SW480 (cell line): ENCODE results near the gene SLC6A1.

Source experiments
- DNase-seq: peaks from one replicate; pipeline ENCODE4 v3.0.0-alpha.2; 2016; ENCODE audit warnings: low spot score

Gene SLC6A1

DNA sequence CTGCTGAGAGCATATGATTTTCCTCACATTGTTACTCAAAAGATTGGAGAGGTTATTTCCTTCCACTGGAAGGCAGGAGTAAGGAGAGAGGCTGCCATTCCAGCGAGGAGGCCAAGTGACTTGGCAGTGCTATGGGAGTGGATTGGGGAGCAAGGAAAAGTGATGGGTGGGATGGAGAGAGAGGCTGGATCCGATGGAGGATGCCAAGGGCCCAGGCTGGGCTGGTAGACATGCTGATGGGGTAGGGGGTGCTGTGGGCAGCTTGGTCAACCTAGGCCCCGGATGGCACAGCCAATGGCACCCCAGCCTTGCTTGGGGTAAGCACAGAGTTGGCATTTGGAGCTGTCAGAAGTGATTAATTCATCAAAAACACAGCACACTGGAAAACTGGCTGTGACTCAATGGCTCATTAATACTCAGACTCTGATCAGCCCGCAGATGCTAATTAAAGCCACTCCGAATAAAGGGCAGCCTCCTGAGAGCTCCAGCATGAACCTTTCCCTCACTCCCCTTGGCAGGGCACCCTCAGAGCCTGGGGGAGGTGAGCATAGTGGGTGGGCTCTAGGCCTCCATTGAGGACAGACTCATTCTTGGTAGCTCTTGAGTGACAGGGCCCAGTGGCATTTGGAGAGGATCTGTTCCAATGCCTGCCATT is 22.1 kb upstream of the SLC6A1 start:
- no peak for DNase-seq

DNA sequence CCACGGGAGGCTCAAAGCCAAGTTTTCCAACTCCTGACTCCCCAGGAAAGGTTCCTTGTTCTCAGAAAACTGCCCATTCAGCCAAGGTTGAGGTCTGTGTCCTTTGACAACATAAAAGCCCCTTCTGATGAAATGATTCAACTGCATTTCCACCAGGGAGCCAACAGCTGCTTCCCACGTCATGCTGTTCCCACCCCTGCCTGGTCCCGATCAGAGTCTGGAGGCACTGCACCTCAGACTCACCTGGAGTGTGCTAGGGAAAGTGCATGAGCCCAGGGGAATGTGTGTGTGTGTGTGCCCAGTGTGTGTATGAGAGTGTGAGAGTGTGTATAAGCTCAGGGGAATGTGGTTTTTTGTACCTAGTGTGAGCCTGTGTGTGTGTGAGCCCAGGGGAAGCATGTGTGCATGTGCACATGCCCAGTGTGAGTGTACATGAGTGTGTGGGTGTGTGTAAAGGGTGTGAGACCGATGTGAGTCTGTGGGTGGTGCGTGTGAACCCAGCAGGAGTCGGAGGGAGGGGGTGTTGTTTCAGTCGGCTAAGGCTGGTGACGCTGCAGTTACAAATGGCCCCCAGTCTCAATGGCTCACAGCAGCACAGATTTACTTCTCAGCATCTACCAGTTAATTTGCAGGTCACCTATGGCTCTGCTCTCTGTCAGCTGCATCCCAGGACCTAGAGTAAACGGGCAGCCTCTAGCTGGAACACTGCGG is 20.3 kb upstream of the SLC6A1 start:
- no peak for DNase-seq

DNA sequence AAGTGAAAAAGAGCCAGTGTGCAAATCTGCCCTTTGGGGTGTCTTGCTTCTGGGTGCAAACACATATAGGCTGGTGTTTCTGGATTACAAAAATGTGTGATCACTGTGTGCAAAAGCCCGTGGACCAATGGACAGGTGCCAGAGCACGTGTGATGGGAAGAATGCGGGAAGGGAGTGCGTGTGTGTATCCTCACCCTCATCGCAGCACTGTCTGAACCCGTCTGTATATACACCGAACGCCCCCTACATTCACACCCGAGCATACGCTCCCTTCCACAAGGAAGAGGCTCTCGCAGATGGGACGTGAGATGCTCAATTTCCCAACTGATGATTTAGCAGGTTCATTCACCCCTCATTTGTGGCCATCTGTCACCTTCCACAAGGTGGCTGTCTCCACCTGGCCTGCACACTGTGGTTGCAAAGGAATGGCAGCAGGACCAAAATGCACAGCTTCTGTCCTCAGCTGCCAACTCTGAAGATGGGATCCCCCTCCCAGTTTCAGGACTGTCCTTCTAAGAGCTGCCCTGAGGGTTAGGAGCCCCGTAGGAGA is 19.4 kb upstream of the SLC6A1 start:
- DNase-seq: no peak

DNA sequence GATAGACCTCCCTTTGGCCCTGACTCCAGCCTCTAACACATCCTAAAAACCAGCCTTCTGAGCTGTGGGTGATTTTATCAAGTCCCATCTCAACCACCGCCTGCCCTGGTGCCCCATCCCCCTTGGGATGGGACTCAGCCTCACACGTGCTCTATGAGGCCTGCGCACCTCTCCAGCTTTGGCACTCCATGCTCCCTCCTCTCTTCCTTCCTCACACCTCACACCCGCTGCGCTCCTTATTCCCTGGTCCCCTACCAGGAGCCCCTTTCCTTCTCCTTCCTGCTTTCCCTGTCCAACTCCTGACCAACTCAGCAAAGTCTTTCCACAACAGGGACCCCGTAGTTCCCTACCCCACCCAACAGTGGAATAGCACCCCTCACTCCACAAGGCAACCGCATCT is 18.4 kb upstream of the SLC6A1 start:
- no peak for DNase-seq

DNA sequence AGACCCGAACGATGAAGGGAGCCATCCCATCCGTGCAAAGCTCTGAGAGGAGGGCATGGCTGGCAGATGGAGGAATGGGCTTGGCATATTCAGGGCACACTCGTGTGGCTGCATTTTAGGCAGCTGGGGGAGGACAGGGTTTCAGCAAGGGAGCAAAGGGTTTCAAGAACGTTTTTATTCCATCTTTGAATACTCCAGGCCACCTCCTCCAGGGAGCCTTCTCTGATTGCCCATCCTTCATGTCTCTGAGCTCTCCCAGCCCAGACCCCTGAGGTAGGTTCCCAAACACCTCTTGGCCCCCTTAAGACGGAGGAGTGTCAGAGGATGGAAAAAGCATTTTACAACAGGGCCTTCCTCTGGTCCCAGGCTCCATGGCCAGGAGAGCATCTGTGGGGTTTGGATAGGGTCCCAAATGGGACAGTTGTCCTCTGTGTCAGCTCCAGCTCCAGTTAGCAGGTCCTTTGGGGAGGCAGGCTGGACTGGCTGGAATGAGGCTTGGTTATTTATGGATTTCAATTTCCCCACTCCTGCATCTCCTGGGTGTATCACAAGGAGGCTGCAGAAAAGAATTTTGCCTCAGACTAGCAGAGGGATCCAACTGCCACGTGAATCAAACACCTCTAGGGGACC is 17.7 kb upstream of the SLC6A1 start:
- no peak for DNase-seq

DNA sequence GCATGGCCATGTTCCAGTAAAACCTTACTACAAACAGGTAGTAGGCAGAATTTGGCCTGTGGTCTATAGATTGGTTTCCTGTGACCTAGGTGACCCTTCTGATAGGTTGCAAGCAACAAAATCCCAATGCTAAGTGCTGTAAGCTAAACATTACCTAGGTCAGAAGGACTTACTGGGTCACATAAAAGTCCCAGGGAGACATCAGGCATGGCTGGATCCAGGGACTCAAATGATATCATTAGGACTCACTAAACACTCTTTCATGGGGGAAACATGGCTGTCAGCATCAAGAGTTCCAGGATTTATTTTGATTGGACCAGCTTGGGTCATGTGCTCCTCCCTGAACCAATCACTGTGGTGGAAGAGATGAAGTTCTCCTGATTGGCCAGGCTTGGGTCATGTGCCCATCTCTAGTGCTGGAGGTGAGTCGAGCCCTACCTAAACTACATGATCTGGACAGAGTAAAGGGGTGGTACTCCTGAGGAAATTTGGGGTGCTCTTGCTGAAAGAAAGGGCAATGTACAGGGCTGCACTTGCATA is 16.8 kb upstream of the SLC6A1 start:
- DNase-seq: no peak

DNA sequence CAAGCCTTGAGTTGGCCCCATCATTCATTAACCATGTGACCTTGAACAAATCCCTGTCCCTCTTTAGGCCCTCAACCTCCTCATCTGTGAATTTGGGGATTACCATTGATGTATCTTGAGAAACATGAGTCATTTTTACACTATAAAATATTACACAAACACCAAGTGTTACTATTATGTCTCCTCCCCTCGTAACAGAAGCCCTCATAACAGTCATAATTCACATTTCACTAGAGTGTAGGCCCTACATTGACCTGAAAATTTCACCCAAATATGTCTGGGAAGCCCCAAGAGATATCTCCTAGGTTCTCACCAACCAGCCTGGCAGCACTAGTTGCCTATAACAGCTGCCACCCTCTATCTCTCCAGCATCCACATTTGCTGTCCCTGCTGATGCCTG is 15.8 kb upstream of the SLC6A1 start:
- DNase-seq: no peak

DNA sequence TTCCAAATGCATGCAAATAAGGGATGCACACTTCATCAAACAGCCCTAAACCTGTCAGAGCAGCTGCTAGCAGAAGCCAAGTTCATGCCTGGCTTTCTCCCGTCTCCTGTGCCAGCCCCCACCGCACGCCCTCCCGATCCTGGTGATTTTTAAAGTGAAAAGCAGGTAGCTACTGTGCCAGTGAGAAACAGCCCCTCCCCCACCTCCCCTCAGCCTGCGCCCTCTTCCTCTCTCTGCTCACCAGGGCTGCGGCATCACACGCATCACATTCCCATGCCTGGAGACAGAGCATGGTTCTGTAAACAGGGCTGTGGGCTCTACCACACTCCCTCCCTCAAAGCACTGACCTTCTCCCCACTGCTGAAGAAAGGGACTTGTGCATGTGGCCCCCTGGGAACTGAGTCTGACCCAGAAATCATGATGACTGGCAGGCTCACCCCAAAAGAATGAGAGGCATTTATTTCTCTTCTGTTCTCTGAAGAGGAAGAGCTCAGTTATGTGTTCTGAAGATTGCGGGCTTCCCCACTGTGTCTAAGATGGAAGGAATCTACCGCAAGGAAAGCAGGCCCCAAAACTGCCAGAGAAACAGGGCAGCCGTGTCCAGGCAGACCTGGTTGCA is 14.5 kb upstream of the SLC6A1 start:
- no peak for DNase-seq

DNA sequence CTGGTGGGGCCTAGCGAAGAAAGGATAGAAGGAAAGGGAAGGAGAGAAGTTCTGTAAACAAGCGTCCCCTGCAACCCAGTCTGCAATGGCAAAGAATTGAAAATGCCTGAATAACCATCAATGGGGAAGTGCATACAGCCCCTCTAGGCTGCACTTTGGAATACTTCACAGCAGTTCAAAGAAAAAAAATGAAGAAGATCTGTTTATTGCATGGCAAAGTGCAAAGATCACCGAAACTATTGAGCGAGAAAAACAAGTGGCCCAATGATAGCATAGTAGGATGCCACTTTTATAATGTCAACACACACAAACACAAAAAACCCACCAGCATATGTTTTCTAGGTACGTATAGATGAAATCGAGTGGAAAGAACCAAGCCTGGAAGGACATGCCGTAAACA is 13.6 kb upstream of the SLC6A1 start:
- DNase-seq: no peak

DNA sequence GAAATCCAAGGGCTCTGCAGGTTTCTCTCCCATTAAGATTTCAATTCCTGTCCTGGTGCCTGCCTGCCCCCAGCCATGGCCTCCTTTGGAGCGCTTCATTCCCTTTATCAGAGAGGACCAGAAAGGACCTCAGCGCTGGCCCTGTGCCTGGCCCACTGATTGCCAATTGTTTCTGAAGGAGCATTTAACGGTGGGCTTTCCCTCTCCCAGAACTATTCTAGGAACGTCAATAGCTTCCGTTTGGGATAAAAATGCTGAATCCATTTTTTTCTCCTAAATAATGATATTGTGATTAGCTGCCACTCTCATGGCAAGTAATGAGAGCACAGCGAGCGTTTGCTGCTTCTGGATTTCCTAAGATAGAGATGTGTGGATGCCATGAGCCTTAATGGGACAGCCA is 12.2 kb upstream of the SLC6A1 start:
- no peak for DNase-seq

DNA sequence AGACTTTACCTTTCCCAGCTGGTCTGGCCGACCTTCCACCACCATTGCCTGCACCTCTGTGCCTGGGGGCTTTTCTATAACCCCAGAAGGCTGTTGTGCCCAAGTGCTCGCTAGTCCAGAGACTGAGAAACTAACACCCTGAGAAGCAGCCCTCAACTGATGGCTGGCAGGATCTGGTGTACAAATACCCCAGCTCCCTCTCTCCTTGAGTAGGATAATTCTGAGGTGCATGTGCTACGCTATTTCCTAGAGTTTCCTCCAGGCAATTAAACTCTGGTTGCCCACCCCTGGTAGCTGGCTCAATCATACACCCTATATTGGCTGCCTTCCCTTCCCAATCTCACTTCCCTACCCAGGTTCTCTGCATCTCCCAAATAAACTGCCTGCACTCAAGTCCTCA is 11.5 kb upstream of the SLC6A1 start:
- no peak for DNase-seq

DNA sequence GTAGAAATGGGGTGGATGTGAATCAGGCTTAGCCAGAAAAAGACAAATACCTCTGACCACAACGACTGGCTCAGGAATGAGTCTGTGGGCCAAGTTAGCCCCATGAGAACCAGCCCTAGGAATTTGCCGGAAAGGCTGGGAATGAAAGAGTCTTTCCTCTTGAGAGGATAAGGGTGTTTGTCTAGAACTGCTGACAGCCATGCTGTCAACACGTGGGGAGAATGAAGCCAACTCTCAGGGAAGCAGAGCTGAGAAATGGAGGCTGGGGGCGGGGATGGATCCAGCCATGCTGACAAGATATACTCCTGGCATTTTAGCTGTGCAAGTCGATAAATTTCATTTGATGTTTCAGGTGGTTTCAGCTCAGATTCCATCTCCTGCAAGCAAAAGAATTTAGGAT is 10.6 kb upstream of the SLC6A1 start:
- peak; percentile 14 for DNase-seq

DNA sequence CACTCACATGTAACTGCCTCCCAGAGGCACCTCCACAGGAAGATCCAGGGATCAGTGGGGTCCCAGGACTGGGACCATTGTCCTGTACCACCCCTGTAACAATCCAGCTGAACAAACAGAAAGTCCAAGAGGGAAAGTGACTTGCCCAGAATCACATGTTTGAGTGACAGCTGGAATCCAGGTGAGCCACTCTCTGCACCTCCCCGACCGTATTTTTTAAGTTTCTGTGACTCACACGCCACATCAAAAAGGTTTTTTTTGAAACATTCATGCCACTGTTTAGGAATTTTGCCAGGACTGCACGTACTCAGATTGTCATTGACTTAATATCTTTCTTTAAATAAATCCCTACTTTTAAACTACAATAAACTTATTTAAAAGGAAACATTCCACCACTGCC is 9.8 kb upstream of the SLC6A1 start:
- DNase-seq: peak; percentile 88

DNA sequence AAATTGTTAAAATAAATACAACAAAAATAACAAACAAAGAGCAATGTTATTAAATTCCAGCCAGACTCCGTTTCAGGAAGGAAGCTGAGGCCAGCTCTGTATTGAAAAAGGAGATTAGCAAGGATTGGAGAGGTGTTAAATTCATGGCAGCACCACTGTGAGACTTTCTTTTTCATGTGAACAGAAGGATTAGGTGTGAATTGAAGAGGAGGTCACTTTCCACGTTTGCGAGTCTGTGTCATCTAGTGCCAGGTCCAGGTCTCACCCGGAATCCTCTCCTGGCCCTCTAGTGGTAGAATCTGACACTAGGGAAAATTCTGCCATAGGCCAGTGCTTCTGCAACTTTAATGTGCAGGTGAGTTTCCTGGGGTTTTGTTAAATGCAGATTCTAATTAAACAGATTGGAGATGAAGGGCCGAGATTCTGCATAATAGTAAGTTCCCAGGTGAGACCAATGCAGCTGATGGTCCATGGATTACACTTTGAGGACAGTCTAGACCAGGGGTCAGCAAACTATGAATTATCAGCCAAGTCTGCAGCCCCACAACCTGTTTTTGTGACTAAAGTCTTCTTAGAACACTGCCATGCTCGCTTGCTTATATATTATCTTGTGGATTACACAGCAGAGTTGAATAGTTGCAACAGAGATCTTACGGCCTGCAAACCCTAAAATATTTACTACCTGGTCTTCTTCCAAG is 9.2 kb upstream of the SLC6A1 start:
- peak; percentile 74 for DNase-seq

DNA sequence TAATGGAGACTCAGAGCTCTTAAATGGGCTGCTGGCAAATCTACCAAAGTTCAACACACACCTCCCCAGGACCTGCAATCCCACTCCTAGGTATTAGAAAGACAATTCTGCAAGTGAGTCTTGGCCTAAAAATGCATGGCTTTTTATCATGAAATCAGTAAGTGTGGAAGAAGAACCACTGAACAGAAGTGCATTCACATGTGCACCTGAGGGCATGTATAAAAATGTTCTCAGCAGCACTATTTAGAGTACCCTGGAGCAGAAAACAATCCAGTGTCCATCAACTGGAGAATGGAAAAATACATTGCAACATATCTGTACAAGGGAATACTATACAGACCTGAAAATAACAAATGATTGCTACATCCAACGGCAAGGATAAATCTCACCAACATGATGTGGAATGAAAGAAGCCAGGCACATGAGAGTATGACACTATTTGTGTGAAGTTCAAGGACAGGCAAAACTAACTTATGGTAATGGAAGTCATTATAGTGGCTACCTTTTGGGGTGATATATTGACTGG is 8.1 kb upstream of the SLC6A1 start:
- no peak for DNase-seq

DNA sequence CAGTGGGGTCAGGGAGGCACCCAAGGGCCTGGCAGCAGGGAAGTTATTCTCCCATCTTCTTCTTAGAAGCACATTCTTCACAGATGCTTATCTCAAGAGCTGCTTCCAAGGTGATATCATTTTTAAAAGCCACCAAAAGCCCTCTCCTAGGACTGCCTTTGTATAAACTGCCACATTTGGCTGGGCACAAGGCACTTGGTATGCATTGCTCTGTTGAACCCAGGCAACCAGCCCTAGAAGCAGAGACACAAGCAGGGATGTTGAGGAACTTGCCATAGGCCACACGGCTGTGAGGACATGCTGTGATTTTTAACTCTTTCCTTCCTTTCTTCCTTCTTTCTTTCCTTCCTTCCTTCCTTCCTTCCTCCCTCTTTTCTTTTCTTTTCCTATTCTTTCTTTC is 7.4 kb upstream of the SLC6A1 start:
- DNase-seq: no peak

DNA sequence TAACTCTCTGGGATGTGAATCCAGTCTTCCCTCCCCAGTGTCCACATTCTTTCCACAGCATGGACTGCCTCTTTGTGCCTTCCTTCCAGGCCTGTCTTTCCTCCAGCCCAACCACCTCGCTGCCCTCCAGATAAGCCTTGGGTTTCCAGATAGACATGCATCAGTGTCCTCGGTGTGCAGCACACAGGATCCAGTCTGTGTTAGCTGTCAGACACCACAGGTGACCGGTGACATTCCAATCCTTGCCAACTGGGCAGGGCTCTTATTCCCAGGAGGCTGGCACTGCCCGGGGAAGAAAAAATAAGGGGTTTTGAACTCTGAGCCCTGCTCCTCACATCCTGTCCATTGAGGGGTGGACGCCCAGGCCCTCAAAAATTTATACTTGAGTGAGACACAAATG is 6.0 kb upstream of the SLC6A1 start:
- no peak for DNase-seq

DNA sequence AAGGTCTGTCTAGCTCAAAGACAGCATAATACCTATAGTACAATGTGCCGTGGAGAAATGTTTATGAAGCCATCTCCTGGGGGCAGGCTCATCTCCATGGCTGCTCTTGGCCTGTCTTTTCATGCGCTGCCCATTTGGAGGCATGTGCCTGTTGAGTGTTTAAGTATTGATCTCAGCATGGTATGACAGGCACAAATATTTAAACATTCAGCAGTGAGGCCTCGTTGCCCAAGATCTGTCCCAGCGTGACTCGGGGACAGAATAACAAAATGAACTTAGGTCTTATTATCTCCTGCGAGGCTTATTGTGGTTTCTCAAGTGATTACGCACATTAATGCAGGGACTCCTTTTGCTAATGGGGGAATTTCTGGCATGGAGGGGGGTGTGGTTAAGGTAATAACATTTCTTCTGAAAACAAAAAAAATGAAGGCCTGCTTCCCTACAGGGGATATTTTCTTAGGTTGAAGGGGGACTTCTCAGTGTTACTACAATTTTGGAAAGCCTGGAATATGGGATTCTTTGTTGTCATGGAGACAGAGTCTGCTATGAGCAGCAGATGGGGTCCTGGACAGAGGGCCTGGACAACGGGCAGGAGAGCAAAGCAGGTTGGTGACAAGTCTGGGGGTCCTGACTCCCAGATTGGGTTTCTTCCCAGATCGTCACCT is 4.4 kb upstream of the SLC6A1 start:
- DNase-seq: no peak

DNA sequence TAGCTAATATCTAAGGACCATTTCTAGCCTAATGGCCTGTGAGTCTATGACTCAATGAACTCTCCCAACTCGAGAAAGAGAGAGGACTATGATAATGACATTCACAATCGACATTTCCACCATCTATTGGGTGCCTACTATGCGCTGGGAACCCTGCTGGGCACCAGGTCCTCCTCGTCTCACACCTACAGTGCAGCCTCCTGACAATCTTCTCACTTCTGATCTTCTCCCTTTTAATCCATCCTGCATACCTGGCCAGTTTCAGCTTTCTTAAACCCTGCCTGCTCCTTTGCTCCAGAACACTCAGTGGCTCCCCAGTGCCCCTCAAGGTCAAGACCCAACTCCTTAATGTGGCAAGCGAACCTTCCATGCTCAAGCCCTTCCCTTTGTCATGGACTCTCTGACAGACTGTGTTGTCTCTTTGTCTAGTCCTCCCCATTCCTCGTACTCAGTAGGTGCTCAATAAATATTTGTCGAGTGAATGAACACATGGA is 3.5 kb upstream of the SLC6A1 start:
- no peak for DNase-seq

DNA sequence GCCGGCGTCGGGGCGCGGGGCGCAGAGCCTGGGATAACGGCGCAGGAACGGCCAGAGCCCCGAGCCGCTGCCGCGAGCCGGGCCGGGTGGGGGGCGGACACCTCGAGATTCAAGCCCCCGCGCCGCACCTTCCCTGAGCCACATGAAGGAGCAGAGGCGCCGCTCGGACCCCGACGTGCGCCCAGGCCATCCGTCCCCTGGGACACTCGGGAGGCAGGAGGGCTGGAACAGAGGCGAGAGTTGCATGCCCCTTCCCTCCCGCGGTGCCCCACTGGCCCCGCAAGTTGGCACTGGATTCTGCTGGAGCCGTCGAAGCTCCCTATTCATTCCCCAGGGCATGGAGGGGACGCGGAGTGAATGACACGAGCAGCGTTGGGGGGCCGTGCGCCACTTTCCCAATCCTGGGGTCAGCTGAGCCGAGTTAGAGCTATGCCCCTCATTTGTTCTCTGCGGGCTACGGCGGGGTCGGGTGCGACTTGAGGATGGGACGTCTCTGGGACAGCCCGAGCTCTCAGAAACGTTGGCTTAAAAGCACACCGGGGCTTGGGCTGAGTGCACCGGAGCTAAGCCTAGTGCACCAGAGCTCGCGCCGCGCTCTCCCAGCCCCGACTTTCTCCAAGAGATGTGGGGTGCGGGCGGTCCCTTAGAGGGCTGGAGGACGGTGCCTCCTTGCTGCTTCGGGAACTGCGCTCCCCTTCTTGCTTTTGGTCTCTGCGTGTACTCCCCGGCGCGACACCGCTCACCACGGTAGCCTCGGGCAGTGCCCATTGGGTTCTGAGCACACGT is 588 bp downstream of the SLC6A1 start:
- DNase-seq: no peak
